HepG2 (cell line): ENCODE measurements around the gene ATP5PB. TPM values are rescaled to one million over a fixed set of nuclear protein-coding genes. Genes with fewer than 3 reads are reported as not detected.

ENCODE experiments used
- ATAC-seq: fragments of 200-7000 bp; cut with Tn5 transposase; 3 replicates; pipeline ENCODE4 v1.9.1; 2020; ENCODE audit warnings: mild to moderate bottlenecking, moderate library complexity
- BruUV-seq: library from RNA; stranded (reverse); fragments of 400-500 nt; replicated peaks from 2 replicates; lab custom pipeline; 2021; lab: Mats Ljungman, UMichigan
- CTCF ChIA-PET: fragments of 300-600 bp; formaldehyde crosslinking; extraction: SDS; loops from one replicate; lab custom pipeline; 2021; ENCODE audit warnings: low total read pairs, inconsistent platforms, low intra/inter-chr PET ratio; lab: Yijun Ruan, JAX
- POLR2A ChIA-PET: fragments of 350-600 bp; sonication (Branson Sonifier 250); formaldehyde crosslinking; loops from one replicate; lab custom pipeline; 2020; ENCODE audit warnings: antibody characterized with exemption, inconsistent platforms; lab: Yijun Ruan, JAX
- DNase-seq: peaks from one replicate; pipeline ENCODE4 v3.0.0-alpha.2; 2015; ENCODE audit warnings: low spot score
- FAIRE-seq: peaks from 3 replicates; lab custom pipeline; 2011; peaks lifted over from hg19 to GRCh38; lab: Jason Lieb, UNC
- H2AFZ ChIP-seq: one replicate; pipeline ENCODE4 v1.6.1; 2011; ENCODE audit warnings: low read length, inconsistent platforms
- H3K27ac ChIP-seq: fragments of 300-600 bp; 3 replicates; pipeline ENCODE4 v1.8.0; 2011; ENCODE audit warnings: mixed run types, mild to moderate bottlenecking, mixed read lengths, low read length, inconsistent platforms; ENCODE audit not compliant: insufficient read depth; ENCODE audit errors: extremely low read length
- H3K27me3 ChIP-seq, 2 experiments: fragments of 200-600 bp in 1 of 2; 2 replicates in 1 of 2; 3 replicates in 1 of 2; pipeline versions ENCODE4 v1.6.0 to v1.8.0; 2011; ENCODE audit warnings: low read length in 2 of 2, mild to moderate bottlenecking in 2 of 2, moderate library complexity in 2 of 2, inconsistent platforms in 1 of 2; ENCODE audit not compliant: insufficient read depth in 2 of 2, control insufficient read depth in 1 of 2
- H3K36me3 ChIP-seq, 2 experiments: fragments of 200-600 bp in 1 of 2; replicated peaks in 1 of 2; 2 replicates in 1 of 2; 3 replicates in 1 of 2; pipeline versions ENCODE4 v1.5.1 to v1.8.0; 2011; ENCODE audit warnings: low read length in 2 of 2, inconsistent platforms in 1 of 2; ENCODE audit not compliant: insufficient read depth in 2 of 2, control insufficient read depth in 1 of 2
- H3K4me1 ChIP-seq: 2 replicates; pipeline ENCODE4 v1.5.1; 2012; ENCODE audit warnings: low read length, inconsistent platforms; ENCODE audit not compliant: insufficient read depth
- H3K4me2 ChIP-seq: 2 replicates; pipeline ENCODE4 v1.6.0; 2011; ENCODE audit warnings: low read depth, low read length, inconsistent platforms
- H3K4me3 ChIP-seq, 3 experiments: fragments of 200-600 bp in 1 of 3; sonication (generic), shearing (Covaris generic) in 1 of 3; replicated peaks in 1 of 3; 2 replicates each; pipeline ENCODE4 v1.5.1; 2011 to 2016; ENCODE audit warnings: low read length in 3 of 3, inconsistent platforms in 2 of 3, low read depth in 2 of 3, mild to moderate bottlenecking in 2 of 3, control low read depth in 1 of 3, mixed read lengths in 1 of 3; ENCODE audit not compliant: insufficient read depth in 1 of 3
- H3K79me2 ChIP-seq: one replicate; pipeline ENCODE4 v1.6.1; 2011; ENCODE audit warnings: low read length, inconsistent platforms; ENCODE audit not compliant: insufficient read depth
- H3K9ac ChIP-seq: 2 replicates; pipeline ENCODE4 v1.6.0; 2011; ENCODE audit warnings: mild to moderate bottlenecking, low read depth, low read length, inconsistent platforms; ENCODE audit not compliant: insufficient read depth
- H3K9me3 ChIP-seq: 2 replicates; pipeline ENCODE4 v1.5.1; 2012; ENCODE audit warnings: mild to moderate bottlenecking, low read length
- H4K20me1 ChIP-seq: 2 replicates; pipeline ENCODE4 v1.6.0; 2011; ENCODE audit warnings: inconsistent platforms, mild to moderate bottlenecking, low read length, moderate library complexity; ENCODE audit not compliant: insufficient read depth
- BRCA1 ChIP-seq: sonication (generic); formaldehyde crosslinking; IDR thresholded peaks from 2 replicates; pipeline ENCODE4 v1.4.0; 2020; ENCODE audit warnings: missing genetic modification reagents
- CBX1 ChIP-seq: IDR thresholded peaks from one replicate; pipeline ENCODE4 v1.6.1; 2016; ENCODE audit warnings: antibody characterized with exemption, low read depth
- FUBP1 ChIP-seq: sonication (generic); formaldehyde crosslinking; IDR thresholded peaks from 2 replicates; pipeline ENCODE4 v1.5.1; 2020; ENCODE audit warnings: missing genetic modification reagents, mild to moderate bottlenecking, borderline replicate concordance
- GATAD2A ChIP-seq: IDR thresholded peaks from 2 replicates; pipeline ENCODE4 v1.6.1; 2016
- GLI4 ChIP-seq: sonication (generic); formaldehyde crosslinking; IDR thresholded peaks from 2 replicates; pipeline ENCODE4 v1.5.1; 2020; ENCODE audit warnings: missing genetic modification reagents, mild to moderate bottlenecking, moderate library complexity, borderline replicate concordance
- KLF6 ChIP-seq: IDR thresholded peaks from 2 replicates; pipeline ENCODE4 v1.8.0; 2016; ENCODE audit warnings: missing biosample characterization, missing genetic modification reagents
- MBD4 ChIP-seq: IDR thresholded peaks from 2 replicates; pipeline ENCODE4 v1.6.1; 2012; ENCODE audit warnings: low read length, inconsistent platforms, borderline replicate concordance
- PCBP1 ChIP-seq: fragments of 200-400 bp; formaldehyde crosslinking; IDR thresholded peaks from 2 replicates; pipeline ENCODE4 v1.6.1; 2017; ENCODE audit warnings: mild to moderate bottlenecking, low read depth, low read length, borderline replicate concordance
- RAD21 ChIP-seq: fragments of 450-650 bp; formaldehyde crosslinking; IDR thresholded peaks from 2 replicates; pipeline ENCODE4 v1.5.0; 2020; ENCODE audit warnings: mild to moderate bottlenecking
- RFX1 ChIP-seq: fragments of 450-650 bp; IDR thresholded peaks from 2 replicates; pipeline ENCODE4 v1.6.1; 2017
- SMARCE1 ChIP-seq: fragments of 450-650 bp; IDR thresholded peaks from 2 replicates; pipeline ENCODE4 v1.6.1; 2017; ENCODE audit warnings: borderline replicate concordance
- ZFP37 ChIP-seq: sonication (generic); formaldehyde crosslinking; IDR thresholded peaks from 2 replicates; pipeline ENCODE4 v1.4.0; 2020; ENCODE audit warnings: missing genetic modification reagents, borderline replicate concordance
- ZNF607 ChIP-seq: sonication (generic); formaldehyde crosslinking; IDR thresholded peaks from 2 replicates; pipeline ENCODE4 v1.5.1; 2020; ENCODE audit warnings: missing genetic modification reagents, mild to moderate bottlenecking, borderline replicate concordance
- ZNF639 ChIP-seq: conservative IDR thresholded peaks from 2 replicates; pipeline ENCODE4 v1.6.1; 2018; ENCODE audit warnings: missing genetic modification reagents
- WGBS: methylation state at CpG from one replicate; pipeline ENCODE4 v1.1.6; 2017; ENCODE audit warnings: low lambda C conversion rate; 5-methylcytosine and 5-hydroxymethylcytosine counted together
- in situ Hi-C: cut with HindIII; loops from 2 replicates; pipeline ENCODE4 v1.10.0; 2017; ENCODE audit warnings: low pct_unique_long_range_greater_than_20kb; ENCODE audit not compliant: extremely low pct_ligation_motif_present
- intact Hi-C: fragments of 100-400 bp; cut with micrococcal nuclease; formaldehyde crosslinking; loops from one replicate; pipeline ENCODE4 v1.10.0; 2022; ENCODE audit not compliant: unreplicated experiment
- polyA plus RNA-seq, 8 experiments: library from polyadenylated mRNA; depleted of rRNA in 3 of 8; stranded (reverse) in 7 of 8; unstranded in 1 of 8; fragments of >200 nt; fragmentation: Illumina TruSeq in 4 of 8; extraction: Trizol in 4 of 8; gene quantifications; 2 replicates each; pipeline versions ENCODE4 v1.2.1 to v1.2.3, GENCODE V29; 2011 to 2016; ENCODE audit warnings: low read depth in 4 of 8, missing spikeins in 1 of 8, mixed read lengths in 1 of 8; ENCODE audit not compliant: insufficient read depth in 1 of 8
- total RNA-seq, 5 experiments: library from RNA; depleted of rRNA; stranded (reverse); fragments of >200 nt; fragmentation: Illumina TruSeq; extraction: Trizol; gene quantifications; 2 replicates each; pipeline ENCODE4 v1.2.3, GENCODE V29; 2016; ENCODE audit warnings: low read depth in 1 of 5
- TF ChIP-seq, protein P1 (sequence below): IDR thresholded peaks from 2 replicates; pipeline ENCODE4 v1.6.1; 2016; ENCODE audit warnings: missing genetic modification reagents, missing compliant biosample characterization

ATP5PB gene
- total and polyA plus RNA-seq, 2 of the 13 experiments (the other 11 are each of a cell fraction or from before 2014, with no cell fraction given) = 297 to 541 TPM

DNA sequence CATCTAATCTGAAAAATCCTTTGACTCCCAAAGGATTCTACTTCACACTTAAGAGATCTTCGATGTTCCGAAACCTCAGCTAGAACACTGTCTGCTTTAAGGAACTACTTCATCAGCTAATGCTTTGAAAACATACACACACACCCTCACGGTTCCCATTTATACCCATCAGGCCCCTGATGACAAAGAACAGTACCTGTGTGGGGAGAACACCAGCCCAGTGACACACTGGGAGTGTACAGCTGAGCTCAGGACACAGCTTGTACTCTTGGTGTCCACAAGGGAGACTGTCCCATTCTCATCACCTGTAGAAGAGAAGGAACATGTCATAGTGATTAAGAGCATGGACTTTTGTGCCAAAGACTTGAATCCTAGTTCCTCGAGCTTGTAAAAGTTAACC, 6.8 kb upstream of the ATP5PB start:
- 97% methylated on average over 4 of the region's 4 CpGs for WGBS
- DNase-seq (no peak), FAIRE-seq (no peak), ATAC-seq (peak; percentile 19; the same call in 1 of the 3 replicates)
- no peak overlapping the region for H3K9ac ChIP-seq
- TF ChIP-seq KLF6 (no peak), ZNF639 (no peak), SMARCE1 (no peak), GATAD2A (CRISPR knock-in tag) (no peak), ZNF607 (CRISPR knock-in tag) (no peak), GLI4 (CRISPR knock-in tag) (no peak), FUBP1 (CRISPR knock-in tag) (no peak), ZFP37 (CRISPR knock-in tag) (no peak), RAD21 (CRISPR knock-in tag) (no peak), RFX1 (no peak), CBX1 (no peak), PCBP1 (no peak), MBD4 (no peak), BRCA1 (CRISPR knock-in tag) (no peak)
- TF ChIP-seq, protein P1, sequence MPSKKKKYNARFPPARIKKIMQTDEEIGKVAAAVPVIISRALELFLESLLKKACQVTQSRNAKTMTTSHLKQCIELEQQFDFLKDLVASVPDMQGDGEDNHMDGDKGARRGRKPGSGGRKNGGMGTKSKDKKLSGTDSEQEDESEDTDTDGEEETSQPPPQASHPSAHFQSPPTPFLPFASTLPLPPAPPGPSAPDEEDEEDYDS = no peak
- H3K27me3 ChIP-seq = no peaks in the 10 kb centered on the region
- no peak overlapping the region for H3K4me2 ChIP-seq
- ChIA-PET CTCF (interaction anchor here (1.8 kb wide), 1 partner anchor 43 kb away, joined by 4 read pairs; no protein-coding TSS in a partner anchor), POLR2A (interaction anchor here (1.7 kb wide), 1 partner anchor 20 kb away, joined by 8 read pairs; no protein-coding TSS in a partner anchor)
- H3K79me2 ChIP-seq = peaks cover 13% of the 10 kb centered on the region
- in situ Hi-C loops = no loop called here
- no peak overlapping the region for H3K4me3 ChIP-seq
- H3K36me3 ChIP-seq = peaks cover 27 to 73% of the 10 kb centered on the region in 2 experiments
- H2AFZ ChIP-seq = no peak overlapping the region
- no peaks in the 10 kb centered on the region for H3K9me3 ChIP-seq
- H3K27ac ChIP-seq = no peak overlapping the region
- H3K4me1 ChIP-seq = peaks cover 53% of the 10 kb centered on the region
- no TSS peak for BruUV-seq
- H4K20me1 ChIP-seq = no peaks in the 10 kb centered on the region
- intact Hi-C loops = no loop called here
